HepG2 (cell line): ENCODE measurements around the gene TNFSF9. TPM values are rescaled to one million over a fixed set of nuclear protein-coding genes. Genes with fewer than 3 reads are reported as not detected.

ENCODE experiments used
- ARNT2 ChIP-seq: sonication (generic); formaldehyde crosslinking; IDR thresholded peaks from 2 replicates; pipeline ENCODE4 v1.8.0; 2022; ENCODE audit warnings: mild to moderate bottlenecking, low read depth, missing genetic modification reagents, moderate library complexity
- GATAD2A ChIP-seq: IDR thresholded peaks from 2 replicates; pipeline ENCODE4 v1.6.1; 2016
- MAZ ChIP-seq, 2 experiments: sonication (generic) in 1 of 2; formaldehyde crosslinking in 1 of 2; IDR thresholded peaks; 2 replicates each; pipeline versions ENCODE4 v1.5.0 to v1.6.1; 2012 to 2020; ENCODE audit warnings: low read depth in 2 of 2, mild to moderate bottlenecking in 2 of 2, borderline replicate concordance in 1 of 2, improper control_type of control experiment in 1 of 2, low read length in 1 of 2, missing genetic modification reagents in 1 of 2, moderate library complexity in 1 of 2
- PHF21A ChIP-seq: sonication (generic); formaldehyde crosslinking; IDR thresholded peaks from 2 replicates; pipeline ENCODE4 v1.5.0; 2020; ENCODE audit warnings: mild to moderate bottlenecking, missing genetic modification reagents
- SRSF4 ChIP-seq: fragments of 200-400 bp; formaldehyde crosslinking; IDR thresholded peaks from one replicate; pipeline ENCODE4 v1.6.1; 2018; ENCODE audit warnings: mild to moderate bottlenecking, low read depth, low read length, moderate library complexity; ENCODE audit not compliant: poor library complexity, severe bottlenecking
- TARDBP ChIP-seq: sonication (generic); formaldehyde crosslinking; IDR thresholded peaks from 2 replicates; pipeline ENCODE4 v1.8.0; 2022; ENCODE audit warnings: mild to moderate bottlenecking, missing genetic modification reagents
- ZFAT ChIP-seq: sonication (generic); formaldehyde crosslinking; conservative IDR thresholded peaks from 2 replicates; pipeline ENCODE4 v1.8.1; 2023; ENCODE audit warnings: missing genetic modification reagents, inconsistent platforms
- ZNF607 ChIP-seq: sonication (generic); formaldehyde crosslinking; IDR thresholded peaks from 2 replicates; pipeline ENCODE4 v1.5.1; 2020; ENCODE audit warnings: missing genetic modification reagents, mild to moderate bottlenecking, borderline replicate concordance
- ZNF839 ChIP-seq: sonication (generic); formaldehyde crosslinking; IDR thresholded peaks from 2 replicates; pipeline ENCODE4 v1.4.0; 2020; ENCODE audit warnings: missing genetic modification reagents, mild to moderate bottlenecking, borderline replicate concordance
- ZSCAN9 ChIP-seq: IDR thresholded peaks from 2 replicates; pipeline ENCODE4 v1.6.1; 2016; ENCODE audit warnings: borderline replicate concordance
- polyA plus RNA-seq, 8 experiments: library from polyadenylated mRNA; depleted of rRNA in 3 of 8; stranded (reverse) in 7 of 8; unstranded in 1 of 8; fragments of >200 nt; fragmentation: Illumina TruSeq in 4 of 8; extraction: Trizol in 4 of 8; gene quantifications; 2 replicates each; pipeline versions ENCODE4 v1.2.1 to v1.2.3, GENCODE V29; 2011 to 2016; ENCODE audit warnings: low read depth in 4 of 8, missing spikeins in 1 of 8, mixed read lengths in 1 of 8; ENCODE audit not compliant: insufficient read depth in 1 of 8
- total RNA-seq, 5 experiments: library from RNA; depleted of rRNA; stranded (reverse); fragments of >200 nt; fragmentation: Illumina TruSeq; extraction: Trizol; gene quantifications; 2 replicates each; pipeline ENCODE4 v1.2.3, GENCODE V29; 2016; ENCODE audit warnings: low read depth in 1 of 5
- TF ChIP-seq, protein P1 (sequence below): sonication (generic); formaldehyde crosslinking; IDR thresholded peaks from 2 replicates; pipeline ENCODE4 v1.4.0; 2020; ENCODE audit warnings: missing genetic modification reagents
- TF ChIP-seq, protein P2 (sequence below): IDR thresholded peaks from 2 replicates; pipeline ENCODE4 v1.6.1; 2016; ENCODE audit warnings: low read depth, missing genetic modification reagents, missing compliant biosample characterization
- TF ChIP-seq, protein P3 (sequence below): sonication (generic); formaldehyde crosslinking; IDR thresholded peaks from 2 replicates; pipeline ENCODE4 v1.5.1; 2020; ENCODE audit warnings: missing genetic modification reagents, mild to moderate bottlenecking, borderline replicate concordance
- TF ChIP-seq, protein P4 (sequence below): IDR thresholded peaks from 2 replicates; pipeline ENCODE4 v1.6.1; 2016; ENCODE audit warnings: low read depth, borderline replicate concordance

TNFSF9 gene
- total and polyA plus RNA-seq, 2 of the 13 experiments (the other 11 are each of a cell fraction or from before 2014, with no cell fraction given), result 1.0 to 1.8 TPM

DNA sequence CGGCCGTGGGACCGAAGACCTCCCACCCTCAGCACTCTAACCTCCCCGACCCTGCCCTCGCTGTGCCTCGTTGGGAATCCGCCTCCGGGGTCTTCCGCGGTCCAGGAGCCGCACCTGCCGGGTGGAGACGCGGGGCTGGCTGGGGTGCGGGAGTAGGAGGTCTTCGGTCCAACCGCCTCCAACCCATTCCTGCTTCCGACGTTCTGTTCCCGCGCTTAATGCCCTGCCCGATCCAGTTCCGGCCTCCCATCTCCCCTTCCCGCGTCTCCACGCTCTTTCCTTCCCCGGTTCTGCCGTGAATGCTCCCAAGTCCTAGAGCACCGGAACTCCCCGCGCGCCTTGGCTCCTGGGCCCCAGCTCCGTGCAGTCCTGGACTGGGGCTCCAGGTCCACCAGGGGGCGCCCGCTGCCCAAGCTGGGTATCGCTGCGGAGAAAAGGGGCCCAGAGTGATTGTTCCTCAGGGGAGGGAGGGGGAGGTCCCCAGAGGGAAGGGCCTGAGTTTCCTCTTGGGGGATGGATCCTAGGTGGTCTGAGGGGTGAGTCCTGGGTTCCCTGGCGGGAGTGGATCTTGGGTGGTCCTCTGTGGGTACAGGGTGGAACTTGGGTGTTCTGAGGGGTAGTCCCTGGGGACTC is 14.1 kb upstream of the TNFSF9 start (continued):
- TF ChIP-seq, protein P1, sequence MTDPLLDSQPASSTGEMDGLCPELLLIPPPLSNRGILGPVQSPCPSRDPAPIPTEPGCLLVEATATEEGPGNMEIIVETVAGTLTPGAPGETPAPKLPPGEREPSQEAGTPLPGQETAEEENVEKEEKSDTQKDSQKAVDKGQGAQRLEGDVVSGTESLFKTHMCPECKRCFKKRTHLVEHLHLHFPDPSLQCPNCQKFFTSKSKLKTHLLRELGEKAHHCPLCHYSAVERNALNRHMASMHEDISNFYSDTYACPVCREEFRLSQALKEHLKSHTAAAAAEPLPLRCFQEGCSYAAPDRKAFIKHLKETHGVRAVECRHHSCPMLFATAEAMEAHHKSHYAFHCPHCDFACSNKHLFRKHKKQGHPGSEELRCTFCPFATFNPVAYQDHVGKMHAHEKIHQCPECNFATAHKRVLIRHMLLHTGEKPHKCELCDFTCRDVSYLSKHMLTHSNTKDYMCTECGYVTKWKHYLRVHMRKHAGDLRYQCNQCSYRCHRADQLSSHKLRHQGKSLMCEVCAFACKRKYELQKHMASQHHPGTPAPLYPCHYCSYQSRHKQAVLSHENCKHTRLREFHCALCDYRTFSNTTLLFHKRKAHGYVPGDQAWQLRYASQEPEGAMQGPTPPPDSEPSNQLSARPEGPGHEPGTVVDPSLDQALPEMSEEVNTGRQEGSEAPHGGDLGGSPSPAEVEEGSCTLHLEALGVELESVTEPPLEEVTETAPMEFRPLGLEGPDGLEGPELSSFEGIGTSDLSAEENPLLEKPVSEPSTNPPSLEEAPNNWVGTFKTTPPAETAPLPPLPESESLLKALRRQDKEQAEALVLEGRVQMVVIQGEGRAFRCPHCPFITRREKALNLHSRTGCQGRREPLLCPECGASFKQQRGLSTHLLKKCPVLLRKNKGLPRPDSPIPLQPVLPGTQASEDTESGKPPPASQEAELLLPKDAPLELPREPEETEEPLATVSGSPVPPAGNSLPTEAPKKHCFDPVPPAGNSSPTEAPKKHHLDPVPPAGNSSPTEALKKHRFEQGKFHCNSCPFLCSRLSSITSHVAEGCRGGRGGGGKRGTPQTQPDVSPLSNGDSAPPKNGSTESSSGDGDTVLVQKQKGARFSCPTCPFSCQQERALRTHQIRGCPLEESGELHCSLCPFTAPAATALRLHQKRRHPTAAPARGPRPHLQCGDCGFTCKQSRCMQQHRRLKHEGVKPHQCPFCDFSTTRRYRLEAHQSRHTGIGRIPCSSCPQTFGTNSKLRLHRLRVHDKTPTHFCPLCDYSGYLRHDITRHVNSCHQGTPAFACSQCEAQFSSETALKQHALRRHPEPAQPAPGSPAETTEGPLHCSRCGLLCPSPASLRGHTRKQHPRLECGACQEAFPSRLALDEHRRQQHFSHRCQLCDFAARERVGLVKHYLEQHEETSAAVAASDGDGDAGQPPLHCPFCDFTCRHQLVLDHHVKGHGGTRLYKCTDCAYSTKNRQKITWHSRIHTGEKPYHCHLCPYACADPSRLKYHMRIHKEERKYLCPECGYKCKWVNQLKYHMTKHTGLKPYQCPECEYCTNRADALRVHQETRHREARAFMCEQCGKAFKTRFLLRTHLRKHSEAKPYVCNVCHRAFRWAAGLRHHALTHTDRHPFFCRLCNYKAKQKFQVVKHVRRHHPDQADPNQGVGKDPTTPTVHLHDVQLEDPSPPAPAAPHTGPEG, result 0 out of 2 replicates have a peak, but pooled peaks have one; percentile 57
- TF ChIP-seq ARNT2 (CRISPR knock-in tag), result 0 out of 2 replicates have a peak, but pooled peaks have one; percentile 18
- no peak for TF ChIP-seq ZFAT
- no peak for TF ChIP-seq SRSF4
- TF ChIP-seq, protein P2, sequence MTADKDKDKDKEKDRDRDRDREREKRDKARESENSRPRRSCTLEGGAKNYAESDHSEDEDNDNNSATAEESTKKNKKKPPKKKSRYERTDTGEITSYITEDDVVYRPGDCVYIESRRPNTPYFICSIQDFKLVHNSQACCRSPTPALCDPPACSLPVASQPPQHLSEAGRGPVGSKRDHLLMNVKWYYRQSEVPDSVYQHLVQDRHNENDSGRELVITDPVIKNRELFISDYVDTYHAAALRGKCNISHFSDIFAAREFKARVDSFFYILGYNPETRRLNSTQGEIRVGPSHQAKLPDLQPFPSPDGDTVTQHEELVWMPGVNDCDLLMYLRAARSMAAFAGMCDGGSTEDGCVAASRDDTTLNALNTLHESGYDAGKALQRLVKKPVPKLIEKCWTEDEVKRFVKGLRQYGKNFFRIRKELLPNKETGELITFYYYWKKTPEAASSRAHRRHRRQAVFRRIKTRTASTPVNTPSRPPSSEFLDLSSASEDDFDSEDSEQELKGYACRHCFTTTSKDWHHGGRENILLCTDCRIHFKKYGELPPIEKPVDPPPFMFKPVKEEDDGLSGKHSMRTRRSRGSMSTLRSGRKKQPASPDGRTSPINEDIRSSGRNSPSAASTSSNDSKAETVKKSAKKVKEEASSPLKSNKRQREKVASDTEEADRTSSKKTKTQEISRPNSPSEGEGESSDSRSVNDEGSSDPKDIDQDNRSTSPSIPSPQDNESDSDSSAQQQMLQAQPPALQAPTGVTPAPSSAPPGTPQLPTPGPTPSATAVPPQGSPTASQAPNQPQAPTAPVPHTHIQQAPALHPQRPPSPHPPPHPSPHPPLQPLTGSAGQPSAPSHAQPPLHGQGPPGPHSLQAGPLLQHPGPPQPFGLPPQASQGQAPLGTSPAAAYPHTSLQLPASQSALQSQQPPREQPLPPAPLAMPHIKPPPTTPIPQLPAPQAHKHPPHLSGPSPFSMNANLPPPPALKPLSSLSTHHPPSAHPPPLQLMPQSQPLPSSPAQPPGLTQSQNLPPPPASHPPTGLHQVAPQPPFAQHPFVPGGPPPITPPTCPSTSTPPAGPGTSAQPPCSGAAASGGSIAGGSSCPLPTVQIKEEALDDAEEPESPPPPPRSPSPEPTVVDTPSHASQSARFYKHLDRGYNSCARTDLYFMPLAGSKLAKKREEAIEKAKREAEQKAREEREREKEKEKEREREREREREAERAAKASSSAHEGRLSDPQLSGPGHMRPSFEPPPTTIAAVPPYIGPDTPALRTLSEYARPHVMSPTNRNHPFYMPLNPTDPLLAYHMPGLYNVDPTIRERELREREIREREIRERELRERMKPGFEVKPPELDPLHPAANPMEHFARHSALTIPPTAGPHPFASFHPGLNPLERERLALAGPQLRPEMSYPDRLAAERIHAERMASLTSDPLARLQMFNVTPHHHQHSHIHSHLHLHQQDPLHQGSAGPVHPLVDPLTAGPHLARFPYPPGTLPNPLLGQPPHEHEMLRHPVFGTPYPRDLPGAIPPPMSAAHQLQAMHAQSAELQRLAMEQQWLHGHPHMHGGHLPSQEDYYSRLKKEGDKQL (CRISPR knock-in tag), result no peak
- TF ChIP-seq ZNF607, result 0 out of 2 replicates have a peak, but pooled peaks have one; percentile 33
- TF ChIP-seq, protein P3, sequence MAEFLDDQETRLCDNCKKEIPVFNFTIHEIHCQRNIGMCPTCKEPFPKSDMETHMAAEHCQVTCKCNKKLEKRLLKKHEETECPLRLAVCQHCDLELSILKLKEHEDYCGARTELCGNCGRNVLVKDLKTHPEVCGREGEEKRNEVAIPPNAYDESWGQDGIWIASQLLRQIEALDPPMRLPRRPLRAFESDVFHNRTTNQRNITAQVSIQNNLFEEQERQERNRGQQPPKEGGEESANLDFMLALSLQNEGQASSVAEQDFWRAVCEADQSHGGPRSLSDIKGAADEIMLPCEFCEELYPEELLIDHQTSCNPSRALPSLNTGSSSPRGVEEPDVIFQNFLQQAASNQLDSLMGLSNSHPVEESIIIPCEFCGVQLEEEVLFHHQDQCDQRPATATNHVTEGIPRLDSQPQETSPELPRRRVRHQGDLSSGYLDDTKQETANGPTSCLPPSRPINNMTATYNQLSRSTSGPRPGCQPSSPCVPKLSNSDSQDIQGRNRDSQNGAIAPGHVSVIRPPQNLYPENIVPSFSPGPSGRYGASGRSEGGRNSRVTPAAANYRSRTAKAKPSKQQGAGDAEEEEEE (CRISPR knock-in tag), result no peak
- TF ChIP-seq ZSCAN9, result no peak
- TF ChIP-seq TARDBP (CRISPR knock-in tag), result 0 out of 2 replicates have a peak, but pooled peaks have one; percentile 45
- TF ChIP-seq GATAD2A, result peak; percentile 76
- TF ChIP-seq MAZ (IDR thresholded peaks at IDR 0.05; ENCODE audit: borderline replicate concordance, low read depth, low read length), result peak; percentile 58; the same call in 1 of the 2 replicates
- no peak; the same call in 1 of the 2 replicates for TF ChIP-seq MAZ (CRISPR knock-in tag; IDR thresholded peaks at IDR 0.05; ENCODE audit: low read depth)
- TF ChIP-seq PHF21A, result peak; percentile 18; the same call in 1 of the 2 replicates
- peak; percentile 64; the same call in 1 of the 2 replicates for TF ChIP-seq ZNF839 (CRISPR knock-in tag)
- TF ChIP-seq, protein P4, sequence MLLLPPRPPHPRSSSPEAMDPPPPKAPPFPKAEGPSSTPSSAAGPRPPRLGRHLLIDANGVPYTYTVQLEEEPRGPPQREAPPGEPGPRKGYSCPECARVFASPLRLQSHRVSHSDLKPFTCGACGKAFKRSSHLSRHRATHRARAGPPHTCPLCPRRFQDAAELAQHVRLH (CRISPR knock-in tag), result 0 out of 2 replicates have a peak, but pooled peaks have one; percentile 14
